ENCODE measurements around the gene BCL10.

The BCL10 gene

GRCh38 chr1:85219853-85220610, 56.4 kb downstream of the BCL10 start:
- DNase-seq: no peak

GRCh38 chr1:85216697-85217096, 59.7 kb downstream of the BCL10 start:
- no peak for DNase-seq

Measured in NCI-H1105 (cell line).